Hepatocyte (in vitro differentiated cells): ENCODE data around the gene ARHGEF18. TPM values are rescaled to one million over a fixed set of nuclear protein-coding genes. Genes with fewer than 3 reads are reported as not detected.
A peak's percentile ranks its signal among the peaks of the same experiment; 100 is the strongest.

Experiments used
- DNase-seq: peaks from one replicate; pipeline ENCODE4 v3.0.0-alpha.2; 2016; ENCODE audit warnings: low spot score
- H2AFZ ChIP-seq: fragments of 200-600 bp; sonication (generic); 2 replicates; pipeline ENCODE4 v1.6.0; 2016; ENCODE audit warnings: antibody characterized with exemption, mild to moderate bottlenecking
- H3K27ac ChIP-seq: fragments of 200-600 bp; sonication (generic); 2 replicates; pipeline ENCODE4 v1.5.1; 2016; ENCODE audit warnings: mild to moderate bottlenecking
- H3K27me3 ChIP-seq: fragments of 200-600 bp; sonication (generic); 2 replicates; pipeline ENCODE4 v1.6.1; 2016
- H3K36me3 ChIP-seq: fragments of 200-600 bp; sonication (generic); replicated peaks from 2 replicates; pipeline ENCODE4 v1.5.1; 2016; ENCODE audit warnings: low read depth; ENCODE audit not compliant: insufficient read depth
- H3K4me1 ChIP-seq: fragments of 200-600 bp; sonication (generic); 2 replicates; pipeline ENCODE4 v1.5.1; 2016; ENCODE audit warnings: mild to moderate bottlenecking, moderate library complexity; ENCODE audit not compliant: insufficient read depth
- H3K4me2 ChIP-seq: fragments of 200-600 bp; sonication (generic); 2 replicates; pipeline ENCODE4 v1.6.0; 2016
- H3K4me3 ChIP-seq: fragments of 200-600 bp; sonication (generic); 2 replicates; pipeline ENCODE4 v1.5.1; 2016; ENCODE audit warnings: mild to moderate bottlenecking
- H3K79me2 ChIP-seq: fragments of 200-600 bp; sonication (generic); 2 replicates; pipeline ENCODE4 v1.6.0; 2017; ENCODE audit warnings: mild to moderate bottlenecking
- H3K9me2 ChIP-seq: fragments of 200-600 bp; sonication (generic); replicated peaks from 2 replicates; pipeline ENCODE4 v1.6.0; 2017; ENCODE audit warnings: mild to moderate bottlenecking; ENCODE audit not compliant: insufficient read depth
- H3K9me3 ChIP-seq: fragments of 200-600 bp; sonication (generic); 2 replicates; pipeline ENCODE4 v1.5.1; 2016; ENCODE audit warnings: low read depth, mild to moderate bottlenecking
- H4K20me1 ChIP-seq: fragments of 200-600 bp; sonication (generic); 2 replicates; pipeline ENCODE4 v1.6.0; 2016; ENCODE audit warnings: mild to moderate bottlenecking; ENCODE audit not compliant: insufficient read depth, poor library complexity, severe bottlenecking
- CTCF ChIP-seq: fragments of 200-600 bp; sonication (generic); IDR thresholded peaks from 2 replicates; pipeline ENCODE4 v1.5.1; 2016; ENCODE audit warnings: antibody characterized with exemption, mild to moderate bottlenecking; ENCODE audit not compliant: poor library complexity
- EZH2 ChIP-seq: fragments of 200-600 bp; sonication (generic); IDR thresholded peaks from 2 replicates; pipeline ENCODE4 v1.6.1; 2016; ENCODE audit warnings: antibody characterized with exemption, mild to moderate bottlenecking, borderline replicate concordance
- EZH2phosphoT487 ChIP-seq: fragments of 200-600 bp; sonication (generic); IDR thresholded peaks from one replicate; pipeline ENCODE4 v1.6.1; 2018; ENCODE audit warnings: antibody characterized with exemption, mild to moderate bottlenecking, low read depth, moderate library complexity; ENCODE audit not compliant: unreplicated experiment, severe bottlenecking
- WGBS: methylation state at CpG from one replicate; pipeline ENCODE4 v1.1.6; 2016; ENCODE audit warnings: low lambda C conversion rate; ENCODE audit errors: missing lambda C conversion rate; 5-methylcytosine and 5-hydroxymethylcytosine counted together
- polyA plus RNA-seq: library from polyadenylated mRNA; unstranded; fragments of >200 nt; fragmentation: Nextera tagmentation; extraction: Ambion mirVana; gene quantifications from 2 replicates; pipeline ENCODE4 v1.2.1, GENCODE V29; 2016
- total RNA-seq: library from RNA; depleted of rRNA; stranded (reverse); fragments of >200 nt; gene quantifications from 2 replicates; pipeline ENCODE4 v1.2.3, GENCODE V29; 2014

ARHGEF18 gene
- total and polyA plus RNA-seq, 2 experiments from 2014 or later = 36.7 to 50.3 TPM

GRCh38 chr19:7318176-7318575 is 30.6 kb upstream of the ARHGEF18 start:
- Histone ChIP-seq H3K27me3 (no peaks in the 10 kb centered on the region), H3K9me3 (no peaks in the 10 kb centered on the region), H2AFZ (no peak overlapping the region), H3K4me2 (no peak overlapping the region), H3K4me1 (peaks cover 8% of the 10 kb centered on the region), H3K27ac (no peak overlapping the region), H3K4me3 (no peak overlapping the region), H3K9me2 (no peaks in the 10 kb centered on the region), H4K20me1 (no peaks in the 10 kb centered on the region), H3K36me3 (no peaks in the 10 kb centered on the region), H3K79me2 (no peaks in the 10 kb centered on the region)
- WGBS = 47% methylated on average over 2 of the region's 2 CpGs
- no peak for DNase-seq
- TF ChIP-seq CTCF (no peak), EZH2phosphoT487 (no peak), EZH2 (no peak)

GRCh38 chr19:7326105-7326877 is 22.4 kb upstream of the ARHGEF18 start:
- Histone ChIP-seq H3K4me1 (peaks cover 3% of the 10 kb centered on the region), H3K79me2 (no peaks in the 10 kb centered on the region), H4K20me1 (no peaks in the 10 kb centered on the region), H2AFZ (no peak overlapping the region), H3K9me2 (no peaks in the 10 kb centered on the region), H3K9me3 (no peaks in the 10 kb centered on the region), H3K36me3 (no peaks in the 10 kb centered on the region), H3K27ac (no peak overlapping the region), H3K27me3 (no peaks in the 10 kb centered on the region), H3K4me3 (no peak overlapping the region), H3K4me2 (no peak overlapping the region)
- WGBS = 73% methylated on average over 10 of the region's 10 CpGs
- TF ChIP-seq EZH2 (no peak), EZH2phosphoT487 (no peak), CTCF (peak; percentile 23)
- DNase-seq = peak; percentile 30

GRCh38 chr19:7327802-7328201 is 20.9 kb upstream of the ARHGEF18 start:
- H3K27me3 ChIP-seq = no peaks in the 10 kb centered on the region
- no peak overlapping the region for H3K27ac ChIP-seq
- no peak for TF ChIP-seq EZH2
- TF ChIP-seq CTCF = no peak
- TF ChIP-seq EZH2phosphoT487 = no peak
- no peaks in the 10 kb centered on the region for H3K36me3 ChIP-seq
- no peaks in the 10 kb centered on the region for H4K20me1 ChIP-seq
- H3K4me2 ChIP-seq = no peak overlapping the region
- no peaks in the 10 kb centered on the region for H3K9me2 ChIP-seq
- no peaks in the 10 kb centered on the region for H3K79me2 ChIP-seq
- no peak for DNase-seq
- WGBS = 73% methylated on average over 1 of the region's 1 CpG
- no peak overlapping the region for H2AFZ ChIP-seq
- no peaks in the 10 kb centered on the region for H3K9me3 ChIP-seq
- H3K4me1 ChIP-seq = no peaks in the 10 kb centered on the region
- no peak overlapping the region for H3K4me3 ChIP-seq
